NCI-H2029 treated with DMSO at 0.1 percent for 48 hours (cell line): ENCODE data around the gene TSHZ1.

Experiments
- DNase-seq: peaks from one replicate; lab custom pipeline; 2025; lab: John Stamatoyannopoulos, UW

TSHZ1 gene

GRCh38 chr18:75207310-75208154 lies 3.1 kb upstream of the TSHZ1 start:
- DNase-seq: peak; percentile 22

GRCh38 chr18:75208155-75208835 lies 2.3 kb upstream of the TSHZ1 start:
- DNase-seq: no peak

GRCh38 chr18:75208836-75209128 lies 1.8 kb upstream of the TSHZ1 start:
- no peak for DNase-seq

GRCh38 chr18:75209129-75209950 lies 1.3 kb upstream of the TSHZ1 start, which contains the start of gene PTGR3:
Gene PTGR3 (minus strand): TSS chr18:75209139. CDS start chr18:75209058, 81 bp downstream.
- DNase-seq: no peak

GRCh38 chr18:75209951-75210258 lies 692 bp upstream of the TSHZ1 start:
- DNase-seq: no peak

- DNase-seq: no peak
Measured at GRCh38 chr18:75211002-75211621, 515 bp downstream of the TSHZ1 start.

GRCh38 chr18:75211626-75211952 lies 992 bp downstream of the TSHZ1 start:
- DNase-seq: no peak

- no peak for DNase-seq
Measured at GRCh38 chr18:75211953-75212750, 1.6 kb downstream of the TSHZ1 start.

GRCh38 chr18:75212751-75213090 lies 2.1 kb downstream of the TSHZ1 start:
- no peak for DNase-seq

GRCh38 chr18:75213611-75214331 lies 3.2 kb downstream of the TSHZ1 start:
- DNase-seq: no peak

GRCh38 chr18:75214332-75214690 lies 3.7 kb downstream of the TSHZ1 start:
- no peak for DNase-seq

GRCh38 chr18:75214766-75215510 lies 4.3 kb downstream of the TSHZ1 start:
- DNase-seq: no peak

- no peak for DNase-seq
Measured at GRCh38 chr18:75215663-75216062, 5.1 kb downstream of the TSHZ1 start.

- no peak for DNase-seq
Measured at GRCh38 chr18:75216212-75216910, 5.8 kb downstream of the TSHZ1 start.

- no peak for DNase-seq
Measured at GRCh38 chr18:75216911-75217689, 6.5 kb downstream of the TSHZ1 start.

GRCh38 chr18:75218065-75218923 lies 7.7 kb downstream of the TSHZ1 start:
- DNase-seq: no peak

GRCh38 chr18:75219745-75220375 lies 9.3 kb downstream of the TSHZ1 start:
- DNase-seq: no peak
